ENCODE data around the gene GIGYF1. TPM values are rescaled to one million over a fixed set of nuclear protein-coding genes. Genes with fewer than 3 reads are reported as not detected.

Gene GIGYF1
- total and polyA plus RNA-seq, 2 of the 13 experiments (the other 11 are each of a cell fraction or from before 2014, with no cell fraction given), result 7.6 to 16.1 TPM

- no peak for TF ChIP-seq TSC22D2 (CRISPR knock-in tag; IDR thresholded peaks at IDR 0.05; ENCODE audit: borderline replicate concordance)
- no peak for TF ChIP-seq JDP2 (CRISPR knock-in tag; IDR thresholded peaks at IDR 0.05; ENCODE audit: borderline replicate concordance)
- TF ChIP-seq ZNF792 (CRISPR knock-in tag; IDR thresholded peaks at IDR 0.05), result no peak
- TF ChIP-seq KDM5B (CRISPR knock-in tag; IDR thresholded peaks at IDR 0.05; ENCODE audit: borderline replicate concordance), result peak; percentile 83; the same call in 1 of the 2 replicates
- 0 out of 2 replicates have a peak, but pooled peaks have one; percentile 71 for TF ChIP-seq NR2C2 (CRISPR knock-in tag; IDR thresholded peaks at IDR 0.05; ENCODE audit: borderline replicate concordance)
- no peak for TF ChIP-seq ZNF10 (CRISPR knock-in tag; IDR thresholded peaks at IDR 0.05; ENCODE audit: borderline replicate concordance, low read depth)
- peak; percentile 83; the same call in 1 of the 2 replicates for TF ChIP-seq ZNF670 (CRISPR knock-in tag; IDR thresholded peaks at IDR 0.05; ENCODE audit: borderline replicate concordance)
- no peak for TF ChIP-seq ZNF576 (CRISPR knock-in tag; IDR thresholded peaks at IDR 0.05)
- TF ChIP-seq ZNF780A (CRISPR knock-in tag; IDR thresholded peaks at IDR 0.05), result no peak
- TF ChIP-seq ELF1 (CRISPR knock-in tag; IDR thresholded peaks at IDR 0.05), result peak; percentile 96
- TF ChIP-seq PATZ1 (CRISPR knock-in tag; IDR thresholded peaks at IDR 0.05), result 0 out of 2 replicates have a peak, but pooled peaks have one; percentile 8
- peak; percentile 88 for TF ChIP-seq CREB1 (IDR thresholded peaks at IDR 0.05)
- peak; percentile 90 for TF ChIP-seq CREB1 (CRISPR knock-in tag; IDR thresholded peaks at IDR 0.05)
- 0 out of 4 replicates have a peak, but pooled peaks of 1 of the 2 experiments have one; percentile 27 for TF ChIP-seq KLF16 (CRISPR knock-in tag; IDR thresholded peaks at IDR 0.05)
- TF ChIP-seq TFE3 (CRISPR knock-in tag; IDR thresholded peaks at IDR 0.05), result peak; percentile 81
- no peak for TF ChIP-seq TEAD2 (CRISPR knock-in tag; IDR thresholded peaks at IDR 0.05)
- TF ChIP-seq ZBTB2 (CRISPR knock-in tag; IDR thresholded peaks at IDR 0.05; ENCODE audit: low read depth), result peak; percentile 83
- no peak for TF ChIP-seq ZNF672 (CRISPR knock-in tag; IDR thresholded peaks at IDR 0.05)
- TF ChIP-seq ZBTB8A (CRISPR knock-in tag; IDR thresholded peaks at IDR 0.05; ENCODE audit: borderline replicate concordance, low read depth), result peak; percentile 34; the same call in 1 of the 2 replicates
- no peak for TF ChIP-seq SSRP1 (CRISPR knock-in tag; IDR thresholded peaks at IDR 0.05)
- no peak for TF ChIP-seq PRPF4 (IDR thresholded peaks at IDR 0.05; ENCODE audit: low read depth, low read length, poor library complexity, severe bottlenecking)
- TF ChIP-seq GPN1 (CRISPR knock-in tag; IDR thresholded peaks at IDR 0.05; ENCODE audit: borderline replicate concordance), result no peak
- 0 out of 2 replicates have a peak, but pooled peaks have one; percentile 28 for TF ChIP-seq FOXM1 (CRISPR knock-in tag; IDR thresholded peaks at IDR 0.05)
- peak; percentile 97 for TF ChIP-seq ZFX (CRISPR knock-in tag; IDR thresholded peaks at IDR 0.05; ENCODE audit: low read depth)
Observed at GRCh38 chr7:100705753-100706671, 12.0 kb upstream of the GIGYF1 start, which contains the start of gene POP7 (continued).

All from HepG2 (cell line).